Measurements from ENCODE around the gene VEGFB. TPM values are rescaled to one million over a fixed set of nuclear protein-coding genes. Genes with fewer than 3 reads are reported as not detected.

VEGFB gene
- total RNA-seq, 4 donors from 2014 or later, result 52.9 to 101 (median 75.7) TPM

- no peaks in the 10 kb centered on the region for H3K27me3 ChIP-seq
- no peak for DNase-seq
- peaks cover 34 to 56% of the 10 kb centered on the region in 2 donors for H3K4me1 ChIP-seq
- no peak overlapping the region for H3K4me3 ChIP-seq (replicated peaks in 1 of 3)
- TF ChIP-seq CTCF (IDR thresholded peaks at IDR 0.05) (no peak), POLR2A (IDR thresholded peaks at IDR 0.05) (no peak)
- intact Hi-C loops (cut with DNase I), result no loop called here
- H3K27ac ChIP-seq, result no peak overlapping the region
- no peaks in the 10 kb centered on the region for H3K9me3 ChIP-seq
- WGBS, 2 donors, result 83 to 87% methylated on average over 8 of the region's 8 CpGs
- peaks cover 7% of the 10 kb centered on the region in 2 donors for H3K36me3 ChIP-seq
Measured at GRCh38 chr11:64232967-64233315, 1.4 kb upstream of the VEGFB start.

GRCh38 chr11:64234647-64235379 is 429 bp downstream of the VEGFB start:
- H3K9me3 ChIP-seq, result no peaks in the 10 kb centered on the region
- peak overlapping the region; percentile 23 to 66 (median 29) for H3K4me3 ChIP-seq (replicated peaks in 1 of 3)
- TF ChIP-seq POLR2A (IDR thresholded peaks at IDR 0.05) (peak in 1 of 2 donors; percentile 72), CTCF (IDR thresholded peaks at IDR 0.05) (no peak)
- 4 to 10% methylated on average over 12 to 24 of the region's 80 CpGs for WGBS, 2 donors
- H3K36me3 ChIP-seq, result peaks cover 10 to 12% of the 10 kb centered on the region in 2 donors
- intact Hi-C loops (cut with DNase I), result no loop called here
- peaks cover 30 to 49% of the 10 kb centered on the region in 2 donors for H3K4me1 ChIP-seq
- H3K27me3 ChIP-seq, result no peaks in the 10 kb centered on the region
- peak overlapping the region; percentile 50 to 88 (median 78) for H3K27ac ChIP-seq
- DNase-seq, result peak; percentile 72

- H3K27ac ChIP-seq, result peak overlapping the region; percentile 50 to 88 (median 78)
- peaks cover 10 to 12% of the 10 kb centered on the region in 2 donors for H3K36me3 ChIP-seq
- intact Hi-C loops (cut with DNase I), result no loop called here
- no peak for TF ChIP-seq POLR2A (IDR thresholded peaks at IDR 0.05)
- TF ChIP-seq CTCF (IDR thresholded peaks at IDR 0.05), result no peak
- DNase-seq, result no peak
- peaks cover 35 to 54% of the 10 kb centered on the region in 2 donors for H3K4me1 ChIP-seq
- WGBS, 2 donors, result 85 to 95% methylated on average over 8 to 10 of the region's 12 CpGs
- peak overlapping the region in 2 of 3 donors; percentile 23 to 66 for H3K4me3 ChIP-seq (replicated peaks in 1 of 3)
- H3K27me3 ChIP-seq, result no peaks in the 10 kb centered on the region
- H3K9me3 ChIP-seq, result no peaks in the 10 kb centered on the region
Measured at GRCh38 chr11:64235437-64236161, 1.2 kb downstream of the VEGFB start.

- no peaks in the 10 kb centered on the region for H3K27me3 ChIP-seq
- no peak overlapping the region for H3K27ac ChIP-seq
- no peak for TF ChIP-seq POLR2A (IDR thresholded peaks at IDR 0.05)
- TF ChIP-seq CTCF (IDR thresholded peaks at IDR 0.05), result no peak
- no peak overlapping the region for H3K4me3 ChIP-seq (replicated peaks in 1 of 3)
- 75 to 85% methylated on average over 4 to 12 of the region's 12 CpGs for WGBS, 2 donors
- DNase-seq, result no peak
- H3K4me1 ChIP-seq, result peaks cover 35 to 43% of the 10 kb centered on the region in 2 donors
- intact Hi-C loops (cut with DNase I), result no loop called here
- H3K9me3 ChIP-seq, result no peaks in the 10 kb centered on the region
- peaks cover 10 to 12% of the 10 kb centered on the region in 2 donors for H3K36me3 ChIP-seq
Measured at GRCh38 chr11:64237484-64237951, 3.1 kb downstream of the VEGFB start.

DNA sequence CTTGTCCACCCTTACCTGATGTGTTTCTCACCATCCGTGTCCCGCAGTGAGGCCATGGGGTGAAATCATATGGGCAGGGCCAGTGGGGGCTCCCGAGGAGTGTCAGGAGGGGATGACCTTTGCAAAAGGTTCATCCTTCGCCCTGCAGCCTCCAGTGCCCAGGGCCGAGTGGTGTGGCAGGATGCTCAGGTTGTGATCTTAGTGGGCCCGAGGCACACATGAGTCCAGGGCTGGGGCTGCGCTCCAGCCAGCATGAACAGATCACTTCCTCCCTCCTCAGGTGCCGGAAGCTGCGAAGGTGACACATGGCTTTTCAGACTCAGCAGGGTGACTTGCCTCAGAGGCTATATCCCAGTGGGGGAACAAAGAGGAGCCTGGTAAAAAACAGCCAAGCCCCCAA is 3.7 kb downstream of the VEGFB start:
- 82 to 88% methylated on average over 9 of the region's 9 CpGs for WGBS, 2 donors
- peaks cover 41 to 43% of the 10 kb centered on the region in 2 donors for H3K4me1 ChIP-seq
- no peak for TF ChIP-seq POLR2A (IDR thresholded peaks at IDR 0.05)
- no peak for TF ChIP-seq CTCF (IDR thresholded peaks at IDR 0.05)

More for the DNA sequence above, 3.7 kb downstream of the VEGFB start:
- no peaks in the 10 kb centered on the region for H3K27me3 ChIP-seq
- intact Hi-C loops (cut with DNase I), result no loop called here
- no peak for DNase-seq
- H3K4me3 ChIP-seq (replicated peaks in 1 of 3), result no peak overlapping the region
- no peak overlapping the region for H3K27ac ChIP-seq
- H3K36me3 ChIP-seq, result peaks cover 10 to 12% of the 10 kb centered on the region in 2 donors
- H3K9me3 ChIP-seq, result no peaks in the 10 kb centered on the region
